ENCODE measurements around the gene HEATR3. TPM values are rescaled to one million over a fixed set of nuclear protein-coding genes. Genes with fewer than 3 reads are reported as not detected.

The HEATR3 gene
- total RNA-seq, 1 donor from 2014 or later, result 18.3 TPM

- TF ChIP-seq CTCF (conservative IDR thresholded peaks at IDR 0.05; ENCODE audit: low read depth, low read length), result no peak
- no peak overlapping the region for H3K4me3 ChIP-seq (ENCODE audit: low read depth, low read length)
- no peak for DNase-seq (ENCODE audit: low read depth)
Measured at GRCh38 chr16:50050802-50051201, 15.0 kb upstream of the HEATR3 start.

- TF ChIP-seq CTCF (conservative IDR thresholded peaks at IDR 0.05; ENCODE audit: low read depth, low read length), result no peak
- no peak for DNase-seq (ENCODE audit: low read depth)
- H3K4me3 ChIP-seq (ENCODE audit: low read depth, low read length), result no peak overlapping the region
Measured at GRCh38 chr16:50056226-50056625, 9.5 kb upstream of the HEATR3 start.

- TF ChIP-seq CTCF (conservative IDR thresholded peaks at IDR 0.05; ENCODE audit: low read depth, low read length), result no peak
- no peak for DNase-seq (ENCODE audit: low read depth)
- no peak overlapping the region for H3K4me3 ChIP-seq (ENCODE audit: low read depth, low read length)
Measured at GRCh38 chr16:50058091-50058771, 7.5 kb upstream of the HEATR3 start.

- DNase-seq (ENCODE audit: low read depth), result no peak
- no peak overlapping the region for H3K4me3 ChIP-seq (ENCODE audit: low read depth, low read length)
- no peak for TF ChIP-seq CTCF (conservative IDR thresholded peaks at IDR 0.05; ENCODE audit: low read depth, low read length)
Measured at GRCh38 chr16:50059111-50059510, 6.7 kb upstream of the HEATR3 start.

- DNase-seq (ENCODE audit: low read depth), result no peak
- TF ChIP-seq CTCF (conservative IDR thresholded peaks at IDR 0.05; ENCODE audit: low read depth, low read length), result no peak
- no peak overlapping the region for H3K4me3 ChIP-seq (ENCODE audit: low read depth, low read length)
Measured at GRCh38 chr16:50059669-50060068, 6.1 kb upstream of the HEATR3 start.

- no peak overlapping the region for H3K4me3 ChIP-seq (ENCODE audit: low read depth, low read length)
- no peak for TF ChIP-seq CTCF (conservative IDR thresholded peaks at IDR 0.05; ENCODE audit: low read depth, low read length)
- DNase-seq (ENCODE audit: low read depth), result no peak
Measured at GRCh38 chr16:50061326-50061725, 4.4 kb upstream of the HEATR3 start.

- TF ChIP-seq CTCF (conservative IDR thresholded peaks at IDR 0.05; ENCODE audit: low read depth, low read length), result no peak
- DNase-seq (ENCODE audit: low read depth), result no peak
- H3K4me3 ChIP-seq (ENCODE audit: low read depth, low read length), result peak overlapping the region; percentile 85
Measured at GRCh38 chr16:50065241-50065623, 538 bp upstream of the HEATR3 start.

Data from epithelial cell of proximal tubule (primary cell).